ENCODE data around the gene UFL1. TPM values are rescaled to one million over a fixed set of nuclear protein-coding genes. Genes with fewer than 3 reads are reported as not detected.

UFL1 gene
- total RNA-seq, 2 donors from 2014 or later = 21.5 to 28.6 TPM

- H3K9me3 ChIP-seq = no peaks in the 10 kb centered on the region
- H3K9ac ChIP-seq (ENCODE audit: low read depth in 2 of 2, low read length in 2 of 2) = no peak overlapping the region
- intact Hi-C loops (cut with DNase I) = no loop called here
Observed at GRCh38 chr6:96505363-96505762, 16.2 kb upstream of the UFL1 start.

GRCh38 chr6:96509281-96509680 is 12.3 kb upstream of the UFL1 start:
- DNase-seq = no peak
- H3K27me3 ChIP-seq = no peaks in the 10 kb centered on the region
- intact Hi-C loops (cut with DNase I) = no loop called here
- H3K4me3 ChIP-seq = no peak overlapping the region
- no peaks in the 10 kb centered on the region for H3K36me3 ChIP-seq
- H3K27ac ChIP-seq = no peak overlapping the region
- no peaks in the 10 kb centered on the region for H3K4me1 ChIP-seq
- no peak overlapping the region for H3K9ac ChIP-seq (ENCODE audit: low read depth in 2 of 2, low read length in 2 of 2)
- no peak for TF ChIP-seq CTCF (IDR thresholded peaks at IDR 0.05)
- H3K9me3 ChIP-seq = no peaks in the 10 kb centered on the region

More at GRCh38 chr6:96505363-96505762, 16.2 kb upstream of the UFL1 start:
- DNase-seq = no peak
- no peaks in the 10 kb centered on the region for H3K4me1 ChIP-seq
- TF ChIP-seq CTCF (IDR thresholded peaks at IDR 0.05) = no peak
- no peak overlapping the region for H3K4me3 ChIP-seq
- no peaks in the 10 kb centered on the region for H3K27me3 ChIP-seq
- H3K27ac ChIP-seq = no peak overlapping the region
- H3K36me3 ChIP-seq = no peaks in the 10 kb centered on the region

- no peaks in the 10 kb centered on the region for H3K36me3 ChIP-seq
- no peaks in the 10 kb centered on the region for H3K9me3 ChIP-seq
- H3K27ac ChIP-seq = peak overlapping the region; percentile 98
- no peak for TF ChIP-seq CTCF (IDR thresholded peaks at IDR 0.05)
- peak overlapping the region; percentile 89 to 98 for H3K9ac ChIP-seq (ENCODE audit: low read depth in 2 of 2, low read length in 2 of 2)
- DNase-seq = peak; percentile 59
- peak overlapping the region; percentile 67 for H3K4me3 ChIP-seq
- no peaks in the 10 kb centered on the region for H3K27me3 ChIP-seq
- intact Hi-C loops (cut with DNase I) = loop anchor here (10.0 kb wide), 1 partner anchor 374 kb away; the partner anchor contains the start of gene NDUFAF4
- peaks cover 6% of the 10 kb centered on the region for H3K4me1 ChIP-seq
Observed at GRCh38 chr6:96520171-96521115, 1.2 kb upstream of the UFL1 start.

GRCh38 chr6:96521306-96521643 is 331 bp upstream of the UFL1 start:
- H3K4me1 ChIP-seq = peaks cover 6% of the 10 kb centered on the region
- DNase-seq = no peak
- intact Hi-C loops (cut with DNase I) = loop anchor here (10.0 kb wide), 1 partner anchor 374 kb away; the partner anchor contains the start of gene NDUFAF4
- no peak for TF ChIP-seq CTCF (IDR thresholded peaks at IDR 0.05)
- peak overlapping the region; percentile 98 for H3K27ac ChIP-seq
- peak overlapping the region; percentile 67 for H3K4me3 ChIP-seq
- no peaks in the 10 kb centered on the region for H3K9me3 ChIP-seq
- no peaks in the 10 kb centered on the region for H3K36me3 ChIP-seq
- H3K9ac ChIP-seq (ENCODE audit: low read depth in 2 of 2, low read length in 2 of 2) = peak overlapping the region; percentile 89 to 98
- H3K27me3 ChIP-seq = no peaks in the 10 kb centered on the region

GRCh38 chr6:96522465-96523009 is 931 bp downstream of the UFL1 start:
- Histone ChIP-seq H3K4me1 (peaks cover 6% of the 10 kb centered on the region), H3K4me3 (peak overlapping the region; percentile 67), H3K36me3 (no peaks in the 10 kb centered on the region), H3K9me3 (no peaks in the 10 kb centered on the region), H3K27ac (peak overlapping the region; percentile 98), H3K9ac (ENCODE audit: low read depth in 2 of 2, low read length in 2 of 2) (peak overlapping the region; percentile 89 to 98), H3K27me3 (no peaks in the 10 kb centered on the region)
- TF ChIP-seq CTCF (IDR thresholded peaks at IDR 0.05) = no peak
- intact Hi-C loops (cut with DNase I) = loop anchor here (10.0 kb wide), 1 partner anchor 372 kb away; the partner anchor contains the start of gene NDUFAF4
- DNase-seq = no peak

All from colonic mucosa (tissue), 4 donors.